Measurements from ENCODE around the gene GALNTL6. TPM values are rescaled to one million over a fixed set of nuclear protein-coding genes. Genes with fewer than 3 reads are reported as not detected.

GALNTL6 gene
- total RNA-seq, 1 experiment from 2014 or later: not detected

DNA sequence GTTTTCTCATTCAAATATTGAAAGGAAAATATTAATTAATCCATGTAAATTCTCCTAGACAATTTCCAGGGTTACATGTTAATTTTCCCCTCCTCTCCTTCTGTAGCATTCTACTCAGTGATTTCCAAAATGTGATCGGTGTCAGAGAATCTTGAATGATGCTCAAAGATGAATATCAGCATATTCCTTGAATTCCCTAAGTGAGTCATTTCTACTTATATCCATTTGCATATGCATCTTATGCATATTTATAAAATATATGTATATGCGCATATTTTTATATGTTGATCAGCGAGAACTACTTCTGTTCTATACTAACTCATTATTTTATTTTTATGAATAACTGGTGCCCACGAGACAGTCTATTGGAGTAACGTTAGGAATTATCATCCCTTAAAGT, 33.9 kb upstream of the GALNTL6 start:
- Mint-ChIP-seq H3K9me3 (peaks cover 23 to 24% of the 10 kb centered on the region in 2 experiments), H3K4me3 (no peak overlapping the region)

More for the DNA sequence above, 33.9 kb upstream of the GALNTL6 start:
- Mint-ChIP-seq H3K27ac (no peak overlapping the region), H3K27me3 (ENCODE audit: low read depth) (no peaks in the 10 kb centered on the region), H3K36me3 (ENCODE audit: insufficient read depth in 1 of 3, low read depth in 3 of 3) (peaks cover 6 to 23% (median 9%) of the 10 kb centered on the region in 3 experiments; a peak in 6 of 7 replicates), H3K4me1 (no peaks in the 10 kb centered on the region)
- no peak for DNase-seq
- Histone ChIP-seq H3T11ph (ENCODE audit: low read length) (no peak overlapping the region), H3K23me2 (ENCODE audit: insufficient read length, low read depth, low read length, poor library complexity, severe bottlenecking) (no peaks in the 10 kb centered on the region), H2BK5ac (ENCODE audit: insufficient read length, low read length) (no peak overlapping the region), H4K91ac (ENCODE audit: insufficient read length, low read depth, low read length) (no peak overlapping the region), H2BK15ac (ENCODE audit: low read depth, low read length) (no peak overlapping the region), H2BK120ac (ENCODE audit: low read depth, low read length, poor library complexity, severe bottlenecking) (no peak overlapping the region), H3K4ac (ENCODE audit: low read depth, low read length) (no peak overlapping the region), H3K27ac (ENCODE audit: insufficient read length, low read depth, low read length) (no peak overlapping the region), H3K18ac (ENCODE audit: insufficient read length, low read depth, low read length) (no peak overlapping the region), H4K8ac (replicated peaks; ENCODE audit: insufficient read length, low read depth, low read length) (no peak overlapping the region), H3K9me3 (ENCODE audit: control insufficient read depth, low read depth, low read length) (peaks cover 12% of the 10 kb centered on the region), H3K4me2 (ENCODE audit: insufficient read depth, insufficient read length, low read length) (no peak overlapping the region), H3K79me2 (ENCODE audit: insufficient read depth, low read length) (no peaks in the 10 kb centered on the region), H3K9ac (ENCODE audit: extremely low read depth, insufficient read length, low read length) (no peak overlapping the region), H3K56ac (ENCODE audit: insufficient read length, low read depth, low read length) (no peak overlapping the region), H4K5ac (ENCODE audit: insufficient read length, low read depth, low read length) (no peak overlapping the region), H3K14ac (ENCODE audit: insufficient read depth, low read length) (no peak overlapping the region), H4K20me1 (ENCODE audit: control insufficient read depth, insufficient read depth, insufficient read length) (no peaks in the 10 kb centered on the region), H3K79me1 (ENCODE audit: insufficient read depth, low read depth, low read length, poor library complexity, severe bottlenecking) (no peaks in the 10 kb centered on the region), H3K4me1 (ENCODE audit: insufficient read depth, low read length) (no peaks in the 10 kb centered on the region), H2BK20ac (ENCODE audit: low read depth, low read length, poor library complexity, severe bottlenecking) (no peak overlapping the region), H3K23ac (ENCODE audit: insufficient read length, low read depth, low read length) (no peak overlapping the region), H2BK12ac (ENCODE audit: insufficient read length, low read depth, low read length) (no peak overlapping the region), H2AFZ (ENCODE audit: low read length) (no peak overlapping the region), H2AK5ac (ENCODE audit: insufficient read length, low read length) (no peak overlapping the region), H3K27me3 (ENCODE audit: insufficient read depth, low read length) (no peaks in the 10 kb centered on the region)
- WGBS (ENCODE audit: extremely low coverage, insufficient read length, low lambda C conversion rate): no CpG with 5 or more reads among the region's 5 CpGs
- TF ChIP-seq, protein P1, sequence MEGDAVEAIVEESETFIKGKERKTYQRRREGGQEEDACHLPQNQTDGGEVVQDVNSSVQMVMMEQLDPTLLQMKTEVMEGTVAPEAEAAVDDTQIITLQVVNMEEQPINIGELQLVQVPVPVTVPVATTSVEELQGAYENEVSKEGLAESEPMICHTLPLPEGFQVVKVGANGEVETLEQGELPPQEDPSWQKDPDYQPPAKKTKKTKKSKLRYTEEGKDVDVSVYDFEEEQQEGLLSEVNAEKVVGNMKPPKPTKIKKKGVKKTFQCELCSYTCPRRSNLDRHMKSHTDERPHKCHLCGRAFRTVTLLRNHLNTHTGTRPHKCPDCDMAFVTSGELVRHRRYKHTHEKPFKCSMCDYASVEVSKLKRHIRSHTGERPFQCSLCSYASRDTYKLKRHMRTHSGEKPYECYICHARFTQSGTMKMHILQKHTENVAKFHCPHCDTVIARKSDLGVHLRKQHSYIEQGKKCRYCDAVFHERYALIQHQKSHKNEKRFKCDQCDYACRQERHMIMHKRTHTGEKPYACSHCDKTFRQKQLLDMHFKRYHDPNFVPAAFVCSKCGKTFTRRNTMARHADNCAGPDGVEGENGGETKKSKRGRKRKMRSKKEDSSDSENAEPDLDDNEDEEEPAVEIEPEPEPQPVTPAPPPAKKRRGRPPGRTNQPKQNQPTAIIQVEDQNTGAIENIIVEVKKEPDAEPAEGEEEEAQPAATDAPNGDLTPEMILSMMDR (conservative IDR thresholded peaks at IDR 0.05): no peak
